Measurements from ENCODE around the gene HOXD13. TPM values are rescaled to one million over a fixed set of nuclear protein-coding genes. Genes with fewer than 3 reads are reported as not detected.

HOXD13 gene
- total and polyA plus RNA-seq, 2 experiments from 2014 or later: not detected

DNA sequence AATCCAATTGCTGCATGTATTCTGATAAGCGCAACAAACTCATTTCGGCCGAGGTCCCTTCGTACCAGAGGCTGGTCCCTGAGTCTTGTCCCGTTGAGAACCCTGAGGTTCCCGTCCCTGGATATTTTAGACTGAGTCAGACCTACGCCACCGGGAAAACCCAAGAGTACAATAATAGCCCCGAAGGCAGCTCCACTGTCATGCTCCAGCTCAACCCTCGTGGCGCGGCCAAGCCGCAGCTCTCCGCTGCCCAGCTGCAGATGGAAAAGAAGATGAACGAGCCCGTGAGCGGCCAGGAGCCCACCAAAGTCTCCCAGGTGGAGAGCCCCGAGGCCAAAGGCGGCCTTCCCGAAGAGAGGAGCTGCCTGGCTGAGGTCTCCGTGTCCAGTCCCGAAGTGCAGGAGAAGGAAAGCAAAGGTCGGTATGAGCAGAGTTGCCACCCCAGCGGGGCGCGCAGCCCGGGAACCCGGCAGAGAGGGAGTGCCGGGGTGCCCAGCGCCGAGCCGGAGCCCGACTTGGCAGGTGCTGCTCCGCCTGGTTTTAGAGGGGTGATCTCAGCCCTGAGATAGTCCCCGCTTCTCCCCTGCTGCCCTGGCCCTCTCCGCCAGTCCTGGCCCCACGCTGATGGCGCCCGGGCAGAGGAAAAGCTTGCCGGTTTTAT is 24.8 kb downstream of the HOXD13 start:
- peaks cover 13% of the 10 kb centered on the region for H3K4me1 Mint-ChIP-seq
- peaks cover 8% of the 10 kb centered on the region; the same call in 2 of the 3 replicates for H3K36me3 Mint-ChIP-seq (ENCODE audit: low read depth)
- no peaks in the 10 kb centered on the region for H3K36me3 ChIP-seq (ENCODE audit: insufficient read depth)
- no peak overlapping the region; the same call in 2 of the 3 replicates for H3K4me3 Mint-ChIP-seq
- H3K27me3 ChIP-seq (ENCODE audit: insufficient read depth): peaks cover 100% of the 10 kb centered on the region
- ATAC-seq (no peak), DNase-seq (ENCODE audit: low spot score) (no peak)
- TF ChIP-seq EZH2 (IDR thresholded peaks at IDR 0.05; ENCODE audit: low read depth, unreplicated experiment): peak; percentile 42
- no peak for TF ChIP-seq ZNF331 (CRISPR knock-in tag; IDR thresholded peaks at IDR 0.05; ENCODE audit: low read depth)
- peaks cover 100% of the 10 kb centered on the region for H3K27me3 Mint-ChIP-seq (ENCODE audit: insufficient read depth, low read depth, poor library complexity)
- H3K27ac Mint-ChIP-seq: no peak overlapping the region
- no peak overlapping the region for H2AFZ ChIP-seq
- H3K27ac ChIP-seq (ENCODE audit: low read depth): no peak overlapping the region
- peaks cover 44% of the 10 kb centered on the region for H3K4me1 ChIP-seq (ENCODE audit: insufficient read depth)
- peaks cover 14% of the 10 kb centered on the region for H3K9me3 Mint-ChIP-seq
- peaks cover 52% of the 10 kb centered on the region for H3F3A ChIP-seq (replicated peaks; ENCODE audit: low read depth)
- H3K79me2 ChIP-seq (replicated peaks; ENCODE audit: insufficient read depth): no peaks in the 10 kb centered on the region
- H3K4me3 ChIP-seq: no peak overlapping the region
- no peak overlapping the region for H3K4me2 ChIP-seq
- peaks cover 27% of the 10 kb centered on the region for H4K20me1 ChIP-seq (replicated peaks; ENCODE audit: insufficient read depth)
- no peaks in the 10 kb centered on the region for H3K9me2 ChIP-seq (ENCODE audit: insufficient read depth)

DNA sequence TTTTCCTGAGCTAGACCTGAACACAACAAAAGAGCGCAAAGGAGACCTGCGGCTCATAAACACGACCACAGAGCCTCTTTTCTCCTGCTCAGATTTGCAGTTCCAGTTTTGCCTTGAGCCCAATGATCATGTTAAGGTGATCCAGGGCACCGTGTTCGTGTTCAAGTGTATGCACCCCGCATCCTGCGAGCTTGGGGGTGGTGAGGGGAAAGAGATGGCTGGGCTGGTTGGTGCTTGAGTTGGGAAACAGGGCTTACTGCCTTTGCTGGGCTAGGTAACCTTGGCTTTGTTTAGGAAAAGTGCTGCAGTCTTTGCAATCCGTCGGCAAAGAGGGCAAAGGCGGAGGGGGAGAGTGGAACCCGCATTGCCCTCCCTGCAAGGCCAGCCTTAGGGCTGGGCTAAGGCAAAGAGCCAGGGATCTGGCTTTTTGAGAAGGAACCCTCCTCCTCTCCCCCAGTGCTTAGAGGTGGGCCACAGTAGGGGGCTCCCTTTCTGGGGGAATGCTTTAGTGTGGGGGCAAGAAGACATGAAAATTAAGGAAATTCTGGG is 25.4 kb downstream of the HOXD13 start:
- H2AFZ ChIP-seq: no peak overlapping the region
- H3K4me3 ChIP-seq: no peak overlapping the region
- no peak overlapping the region for H3K27ac ChIP-seq (ENCODE audit: low read depth)

More for the DNA sequence above, 25.4 kb downstream of the HOXD13 start:
- Histone ChIP-seq H3K4me2 (no peak overlapping the region), H3K79me2 (replicated peaks; ENCODE audit: insufficient read depth) (no peaks in the 10 kb centered on the region), H3K36me3 (ENCODE audit: insufficient read depth) (no peaks in the 10 kb centered on the region), H3K9me2 (ENCODE audit: insufficient read depth) (no peaks in the 10 kb centered on the region), H3F3A (replicated peaks; ENCODE audit: low read depth) (peaks cover 48% of the 10 kb centered on the region), H4K20me1 (replicated peaks; ENCODE audit: insufficient read depth) (peaks cover 26% of the 10 kb centered on the region), H3K27me3 (ENCODE audit: insufficient read depth) (peaks cover 100% of the 10 kb centered on the region), H3K4me1 (ENCODE audit: insufficient read depth) (peaks cover 44% of the 10 kb centered on the region)
- Mint-ChIP-seq H3K4me1 (peaks cover 11% of the 10 kb centered on the region), H3K36me3 (ENCODE audit: low read depth) (peaks cover 8% of the 10 kb centered on the region; the same call in 2 of the 3 replicates), H3K27me3 (ENCODE audit: insufficient read depth, low read depth, poor library complexity) (peaks cover 100% of the 10 kb centered on the region), H3K9me3 (peaks cover 14% of the 10 kb centered on the region), H3K27ac (no peak overlapping the region), H3K4me3 (no peak overlapping the region)
- ATAC-seq (no peak), DNase-seq (ENCODE audit: low spot score) (no peak)
- TF ChIP-seq STAT1 (IDR thresholded peaks at IDR 0.05; ENCODE audit: unreplicated experiment) (no peak), EZH2 (IDR thresholded peaks at IDR 0.05; ENCODE audit: low read depth, unreplicated experiment) (no peak), EZH2phosphoT487 (IDR thresholded peaks at IDR 0.05; ENCODE audit: unreplicated experiment) (no peak), POLR2AphosphoS5 (IDR thresholded peaks at IDR 0.05; ENCODE audit: low read depth) (no peak)
- TF ChIP-seq, protein P1, sequence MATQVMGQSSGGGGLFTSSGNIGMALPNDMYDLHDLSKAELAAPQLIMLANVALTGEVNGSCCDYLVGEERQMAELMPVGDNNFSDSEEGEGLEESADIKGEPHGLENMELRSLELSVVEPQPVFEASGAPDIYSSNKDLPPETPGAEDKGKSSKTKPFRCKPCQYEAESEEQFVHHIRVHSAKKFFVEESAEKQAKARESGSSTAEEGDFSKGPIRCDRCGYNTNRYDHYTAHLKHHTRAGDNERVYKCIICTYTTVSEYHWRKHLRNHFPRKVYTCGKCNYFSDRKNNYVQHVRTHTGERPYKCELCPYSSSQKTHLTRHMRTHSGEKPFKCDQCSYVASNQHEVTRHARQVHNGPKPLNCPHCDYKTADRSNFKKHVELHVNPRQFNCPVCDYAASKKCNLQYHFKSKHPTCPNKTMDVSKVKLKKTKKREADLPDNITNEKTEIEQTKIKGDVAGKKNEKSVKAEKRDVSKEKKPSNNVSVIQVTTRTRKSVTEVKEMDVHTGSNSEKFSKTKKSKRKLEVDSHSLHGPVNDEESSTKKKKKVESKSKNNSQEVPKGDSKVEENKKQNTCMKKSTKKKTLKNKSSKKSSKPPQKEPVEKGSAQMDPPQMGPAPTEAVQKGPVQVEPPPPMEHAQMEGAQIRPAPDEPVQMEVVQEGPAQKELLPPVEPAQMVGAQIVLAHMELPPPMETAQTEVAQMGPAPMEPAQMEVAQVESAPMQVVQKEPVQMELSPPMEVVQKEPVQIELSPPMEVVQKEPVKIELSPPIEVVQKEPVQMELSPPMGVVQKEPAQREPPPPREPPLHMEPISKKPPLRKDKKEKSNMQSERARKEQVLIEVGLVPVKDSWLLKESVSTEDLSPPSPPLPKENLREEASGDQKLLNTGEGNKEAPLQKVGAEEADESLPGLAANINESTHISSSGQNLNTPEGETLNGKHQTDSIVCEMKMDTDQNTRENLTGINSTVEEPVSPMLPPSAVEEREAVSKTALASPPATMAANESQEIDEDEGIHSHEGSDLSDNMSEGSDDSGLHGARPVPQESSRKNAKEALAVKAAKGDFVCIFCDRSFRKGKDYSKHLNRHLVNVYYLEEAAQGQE (IDR thresholded peaks at IDR 0.05; ENCODE audit: unreplicated experiment): no peak
- TF ChIP-seq, protein P2, sequence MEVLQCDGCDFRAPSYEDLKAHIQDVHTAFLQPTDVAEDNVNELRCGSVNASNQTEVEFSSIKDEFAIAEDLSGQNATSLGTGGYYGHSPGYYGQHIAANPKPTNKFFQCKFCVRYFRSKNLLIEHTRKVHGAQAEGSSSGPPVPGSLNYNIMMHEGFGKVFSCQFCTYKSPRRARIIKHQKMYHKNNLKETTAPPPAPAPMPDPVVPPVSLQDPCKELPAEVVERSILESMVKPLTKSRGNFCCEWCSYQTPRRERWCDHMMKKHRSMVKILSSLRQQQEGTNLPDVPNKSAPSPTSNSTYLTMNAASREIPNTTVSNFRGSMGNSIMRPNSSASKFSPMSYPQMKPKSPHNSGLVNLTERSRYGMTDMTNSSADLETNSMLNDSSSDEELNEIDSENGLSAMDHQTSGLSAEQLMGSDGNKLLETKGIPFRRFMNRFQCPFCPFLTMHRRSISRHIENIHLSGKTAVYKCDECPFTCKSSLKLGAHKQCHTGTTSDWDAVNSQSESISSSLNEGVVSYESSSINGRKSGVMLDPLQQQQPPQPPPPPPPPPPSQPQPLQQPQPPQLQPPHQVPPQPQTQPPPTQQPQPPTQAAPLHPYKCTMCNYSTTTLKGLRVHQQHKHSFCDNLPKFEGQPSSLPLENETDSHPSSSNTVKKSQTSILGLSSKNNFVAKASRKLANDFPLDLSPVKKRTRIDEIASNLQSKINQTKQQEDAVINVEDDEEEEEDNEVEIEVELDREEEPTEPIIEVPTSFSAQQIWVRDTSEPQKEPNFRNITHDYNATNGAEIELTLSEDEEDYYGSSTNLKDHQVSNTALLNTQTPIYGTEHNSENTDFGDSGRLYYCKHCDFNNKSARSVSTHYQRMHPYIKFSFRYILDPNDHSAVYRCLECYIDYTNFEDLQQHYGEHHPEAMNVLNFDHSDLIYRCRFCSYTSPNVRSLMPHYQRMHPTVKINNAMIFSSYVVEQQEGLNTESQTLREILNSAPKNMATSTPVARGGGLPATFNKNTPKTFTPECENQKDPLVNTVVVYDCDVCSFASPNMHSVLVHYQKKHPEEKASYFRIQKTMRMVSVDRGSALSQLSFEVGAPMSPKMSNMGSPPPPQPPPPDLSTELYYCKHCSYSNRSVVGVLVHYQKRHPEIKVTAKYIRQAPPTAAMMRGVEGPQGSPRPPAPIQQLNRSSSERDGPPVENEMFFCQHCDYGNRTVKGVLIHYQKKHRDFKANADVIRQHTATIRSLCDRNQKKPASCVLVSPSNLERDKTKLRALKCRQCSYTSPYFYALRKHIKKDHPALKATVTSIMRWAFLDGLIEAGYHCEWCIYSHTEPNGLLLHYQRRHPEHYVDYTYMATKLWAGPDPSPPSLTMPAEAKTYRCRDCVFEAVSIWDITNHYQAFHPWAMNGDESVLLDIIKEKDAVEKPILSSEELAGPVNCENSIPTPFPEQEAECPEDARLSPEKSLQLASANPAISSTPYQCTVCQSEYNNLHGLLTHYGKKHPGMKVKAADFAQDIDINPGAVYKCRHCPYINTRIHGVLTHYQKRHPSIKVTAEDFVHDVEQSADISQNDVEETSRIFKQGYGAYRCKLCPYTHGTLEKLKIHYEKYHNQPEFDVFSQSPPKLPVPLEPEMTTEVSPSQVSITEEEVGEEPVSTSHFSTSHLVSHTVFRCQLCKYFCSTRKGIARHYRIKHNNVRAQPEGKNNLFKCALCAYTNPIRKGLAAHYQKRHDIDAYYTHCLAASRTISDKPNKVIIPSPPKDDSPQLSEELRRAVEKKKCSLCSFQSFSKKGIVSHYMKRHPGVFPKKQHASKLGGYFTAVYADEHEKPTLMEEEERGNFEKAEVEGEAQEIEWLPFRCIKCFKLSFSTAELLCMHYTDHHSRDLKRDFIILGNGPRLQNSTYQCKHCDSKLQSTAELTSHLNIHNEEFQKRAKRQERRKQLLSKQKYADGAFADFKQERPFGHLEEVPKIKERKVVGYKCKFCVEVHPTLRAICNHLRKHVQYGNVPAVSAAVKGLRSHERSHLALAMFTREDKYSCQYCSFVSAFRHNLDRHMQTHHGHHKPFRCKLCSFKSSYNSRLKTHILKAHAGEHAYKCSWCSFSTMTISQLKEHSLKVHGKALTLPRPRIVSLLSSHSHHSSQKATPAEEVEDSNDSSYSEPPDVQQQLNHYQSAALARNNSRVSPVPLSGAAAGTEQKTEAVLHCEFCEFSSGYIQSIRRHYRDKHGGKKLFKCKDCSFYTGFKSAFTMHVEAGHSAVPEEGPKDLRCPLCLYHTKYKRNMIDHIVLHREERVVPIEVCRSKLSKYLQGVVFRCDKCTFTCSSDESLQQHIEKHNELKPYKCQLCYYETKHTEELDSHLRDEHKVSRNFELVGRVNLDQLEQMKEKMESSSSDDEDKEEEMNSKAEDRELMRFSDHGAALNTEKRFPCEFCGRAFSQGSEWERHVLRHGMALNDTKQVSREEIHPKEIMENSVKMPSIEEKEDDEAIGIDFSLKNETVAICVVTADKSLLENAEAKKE (CRISPR knock-in tag; IDR thresholded peaks at IDR 0.05): no peak
- TF ChIP-seq, protein P3, sequence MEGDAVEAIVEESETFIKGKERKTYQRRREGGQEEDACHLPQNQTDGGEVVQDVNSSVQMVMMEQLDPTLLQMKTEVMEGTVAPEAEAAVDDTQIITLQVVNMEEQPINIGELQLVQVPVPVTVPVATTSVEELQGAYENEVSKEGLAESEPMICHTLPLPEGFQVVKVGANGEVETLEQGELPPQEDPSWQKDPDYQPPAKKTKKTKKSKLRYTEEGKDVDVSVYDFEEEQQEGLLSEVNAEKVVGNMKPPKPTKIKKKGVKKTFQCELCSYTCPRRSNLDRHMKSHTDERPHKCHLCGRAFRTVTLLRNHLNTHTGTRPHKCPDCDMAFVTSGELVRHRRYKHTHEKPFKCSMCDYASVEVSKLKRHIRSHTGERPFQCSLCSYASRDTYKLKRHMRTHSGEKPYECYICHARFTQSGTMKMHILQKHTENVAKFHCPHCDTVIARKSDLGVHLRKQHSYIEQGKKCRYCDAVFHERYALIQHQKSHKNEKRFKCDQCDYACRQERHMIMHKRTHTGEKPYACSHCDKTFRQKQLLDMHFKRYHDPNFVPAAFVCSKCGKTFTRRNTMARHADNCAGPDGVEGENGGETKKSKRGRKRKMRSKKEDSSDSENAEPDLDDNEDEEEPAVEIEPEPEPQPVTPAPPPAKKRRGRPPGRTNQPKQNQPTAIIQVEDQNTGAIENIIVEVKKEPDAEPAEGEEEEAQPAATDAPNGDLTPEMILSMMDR (conservative IDR thresholded peaks at IDR 0.05; ENCODE audit: low read depth in 2 of 2): no peak
